ENCODE data around the gene ADA.

- TF ChIP-seq POLR2A (IDR thresholded peaks at IDR 0.05): no peak
- TF ChIP-seq CTCF (IDR thresholded peaks at IDR 0.05): no peak
These were observed 18.2 kb downstream of the ADA start for GRCh38 chr20:44633187-44633810.
